ENCODE results near the gene CUL7. TPM values are rescaled to one million over a fixed set of nuclear protein-coding genes. Genes with fewer than 3 reads are reported as not detected.

CUL7 gene
- total and polyA plus RNA-seq, 2 of the 8 experiments (the other 6 are each of a cell fraction or from before 2014, with no cell fraction given), result 10.8 to 15.0 TPM

DNA sequence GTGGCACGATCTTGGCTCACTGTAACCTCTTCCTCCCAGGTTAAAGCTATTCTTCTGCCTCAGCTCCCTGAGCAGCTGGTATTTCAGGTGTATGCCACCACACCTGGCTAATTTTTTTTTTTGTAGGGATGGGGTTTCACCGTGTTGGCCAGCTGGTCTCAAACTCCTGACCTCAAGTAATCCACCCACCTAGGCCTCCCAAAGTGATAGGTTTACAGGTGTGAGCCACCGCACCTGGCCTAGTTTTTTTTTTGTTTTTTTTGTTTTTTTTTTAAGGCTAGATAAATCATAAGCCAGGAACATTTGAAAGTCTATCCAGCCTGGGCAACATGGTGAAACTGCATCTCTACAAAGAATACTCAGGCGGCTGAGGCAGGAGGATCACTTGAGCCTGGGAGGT lies 21.3 kb downstream of the CUL7 start:
- WGBS, 2 experiments (ENCODE audit: extremely low coverage in 1 of 2, insufficient coverage in 1 of 2, insufficient read length in 1 of 2, insufficient replicate concordance in 2 of 2, low coverage in 1 of 2, low lambda C conversion rate in 2 of 2, missing lambda C conversion rate in 1 of 2), result 93% methylated on average over 4 of the region's 4 CpGs; no CpG with 5 or more reads in 1 of the 2 experiments
- Histone ChIP-seq H3K23me2 (ENCODE audit: low read depth, low read length) (peaks cover 2% of the 10 kb centered on the region; the same call in 1 of the 2 replicates), H3K27me3 (replicated peaks in 1 of 4; ENCODE audit: control insufficient read depth in 3 of 4, extremely low read depth in 1 of 4, insufficient read depth in 3 of 4, low read length in 3 of 4) (no peaks in the 10 kb centered on the region), H3K4me1 (replicated peaks in 1 of 4; ENCODE audit: control insufficient read depth in 3 of 4, insufficient read depth in 4 of 4, low read length in 3 of 4) (no peaks in the 10 kb centered on the region), H2BK5ac (ENCODE audit: low read depth, low read length) (no peak overlapping the region), H2AFZ (ENCODE audit: low read length) (no peak overlapping the region), H4K8ac (ENCODE audit: extremely low read depth, insufficient read depth, low read length) (no peak overlapping the region), H3K23ac (ENCODE audit: insufficient read length) (no peak overlapping the region), H2BK120ac (replicated peaks; ENCODE audit: low read depth, low read length) (no peak overlapping the region), H4K20me1 (replicated peaks in 1 of 2; ENCODE audit: control insufficient read depth in 1 of 2, insufficient read depth in 2 of 2, low read length in 2 of 2) (peaks cover 2 to 16% of the 10 kb centered on the region in 2 experiments), H4K5ac (ENCODE audit: insufficient read length, low read depth, low read length) (no peak overlapping the region), H3K79me2 (ENCODE audit: control insufficient read depth in 1 of 2, insufficient read depth in 2 of 2, low read length in 2 of 2) (no peaks in the 10 kb centered on the region), H3K36me3 (ENCODE audit: control insufficient read depth in 2 of 4, insufficient read depth in 4 of 4, low read length in 3 of 4) (peaks cover 23 to 58% (median 34%) of the 10 kb centered on the region in 4 experiments), H3K14ac (ENCODE audit: insufficient read length) (no peak overlapping the region), H3K4me2 (ENCODE audit: insufficient read depth in 1 of 2, low read depth in 2 of 2, low read length in 2 of 2) (no peak overlapping the region), H4K91ac (replicated peaks; ENCODE audit: insufficient read length, low read length) (no peak overlapping the region), H2BK15ac (ENCODE audit: low read length) (no peak overlapping the region), H2BK20ac (ENCODE audit: low read length) (no peak overlapping the region), H2BK12ac (ENCODE audit: low read depth, low read length) (no peak overlapping the region), H2AK5ac (ENCODE audit: low read depth, low read length) (no peak overlapping the region), H3K79me1 (ENCODE audit: low read depth, low read length) (no peaks in the 10 kb centered on the region), H3K9me3 (ENCODE audit: insufficient read depth in 2 of 2, low read depth in 1 of 2, low read length in 1 of 2) (no peaks in the 10 kb centered on the region), H3K56ac (replicated peaks; ENCODE audit: insufficient read length, low read depth, low read length) (no peak overlapping the region), H3K4ac (replicated peaks; ENCODE audit: insufficient read length, low read depth, low read length) (no peak overlapping the region), H3K27ac (ENCODE audit: low read depth, low read length) (no peak overlapping the region), H3K4me3 (ENCODE audit: extremely low read depth in 1 of 4, insufficient read depth in 2 of 4, low read depth in 3 of 4, low read length in 4 of 4) (no peak overlapping the region), H3K18ac (ENCODE audit: extremely low read depth, low read length) (no peak overlapping the region), H3K9ac (replicated peaks in 1 of 4; ENCODE audit: extremely low read depth in 1 of 4, low read depth in 3 of 4, low read length in 3 of 4) (no peak overlapping the region)
- DNase-seq (ENCODE audit: low read depth in 1 of 2, low spot score in 2 of 2) (no peak), FAIRE-seq (no peak)
- ChIA-PET CTCF (ENCODE audit: partially characterized antibody) (interaction anchor here (0.9 to 1.6 kb wide), 5 partner anchors 9 to 136 kb away, joined by 3 to 5 read pairs (median 4); no protein-coding TSS in a partner anchor), POLR2A (ENCODE audit: partially characterized antibody) (interaction anchor here (0.6 to 29.7 kb wide), 8 partner anchors 9 to 741 kb away, joined by 3 to 584 read pairs (median 5); partner anchors contain the start of genes CUL7, KLHDC3, MEA1 and RRP36)
- TF ChIP-seq SRF (IDR thresholded peaks at IDR 0.05; ENCODE audit: low read depth, low read length) (no peak), ZNF274 (IDR thresholded peaks at IDR 0.05; ENCODE audit: borderline replicate concordance, extremely low read depth, low read length) (no peak)
